Vagina (tissue), 2 donors: ENCODE results near the gene OMP. TPM values are rescaled to one million over a fixed set of nuclear protein-coding genes. Genes with fewer than 3 reads are reported as not detected.

Source experiments
- DNase-seq, 2 donors: peaks; one replicate each; pipeline ENCODE4 v3.0.0-alpha.2; 2017; ENCODE audit errors: extremely low spot score in 2 of 2
- H3K27ac ChIP-seq: fragments of 200-600 bp; sonication (generic); one replicate; pipeline ENCODE4 v1.5.1; 2019
- H3K27me3 ChIP-seq: fragments of 200-600 bp; sonication (generic); one replicate; pipeline ENCODE4 v1.5.1; 2019
- H3K36me3 ChIP-seq, 2 donors: fragments of 200-600 bp; sonication (generic); one replicate each; pipeline ENCODE4 v1.5.1; 2017 to 2019
- H3K4me1 ChIP-seq: fragments of 200-600 bp; sonication (generic); one replicate; pipeline ENCODE4 v1.5.1; 2019
- H3K4me3 ChIP-seq, 2 donors: fragments of 200-600 bp; sonication (generic); 1 replicate in 1 of 2; 2 replicates in 1 of 2; pipeline ENCODE4 v1.5.1; 2016 to 2019
- H3K9me3 ChIP-seq: fragments of 200-600 bp; sonication (generic); one replicate; pipeline ENCODE4 v1.5.1; 2019
- POLR2A ChIP-seq, 2 donors: fragments of 450-650 bp; IDR thresholded peaks; one replicate each; pipeline ENCODE4 v1.6.1; 2017; ENCODE audit warnings: antibody characterized with exemption in 2 of 2, mild to moderate bottlenecking in 2 of 2, moderate library complexity in 2 of 2
- POLR2AphosphoS5 ChIP-seq, 2 donors: sonication (generic); formaldehyde crosslinking; IDR thresholded peaks; one replicate each; pipeline ENCODE4 v1.9.0; 2017; ENCODE audit warnings: antibody characterized with exemption in 2 of 2, mild to moderate bottlenecking in 2 of 2, low read depth in 1 of 2; ENCODE audit not compliant: insufficient read depth in 1 of 2
- intact Hi-C: fragments of 100-400 bp; cut with DNase I; formaldehyde crosslinking; loops from one replicate; pipeline ENCODE4 v1.15.1; 2023
- total RNA-seq: library from RNA; depleted of rRNA; stranded (reverse); fragments of >200 nt; gene quantifications from one replicate; pipeline ENCODE4 v1.2.3, GENCODE V29; 2016
- TF ChIP-seq, protein P1 (sequence below), 3 experiments: fragments of 450-650 bp in 2 of 3; fragments of 200-600 bp in 1 of 3; sonication (generic) in 1 of 3; IDR thresholded peaks; one replicate each; pipeline ENCODE4 v1.5.1; 2017 to 2019; ENCODE audit warnings: antibody characterized with exemption in 3 of 3, mild to moderate bottlenecking in 2 of 3, moderate library complexity in 2 of 3

The OMP gene
- total RNA-seq, 1 donor from 2014 or later: not detected

- DNase-seq: no peak
- TF ChIP-seq, protein P1, sequence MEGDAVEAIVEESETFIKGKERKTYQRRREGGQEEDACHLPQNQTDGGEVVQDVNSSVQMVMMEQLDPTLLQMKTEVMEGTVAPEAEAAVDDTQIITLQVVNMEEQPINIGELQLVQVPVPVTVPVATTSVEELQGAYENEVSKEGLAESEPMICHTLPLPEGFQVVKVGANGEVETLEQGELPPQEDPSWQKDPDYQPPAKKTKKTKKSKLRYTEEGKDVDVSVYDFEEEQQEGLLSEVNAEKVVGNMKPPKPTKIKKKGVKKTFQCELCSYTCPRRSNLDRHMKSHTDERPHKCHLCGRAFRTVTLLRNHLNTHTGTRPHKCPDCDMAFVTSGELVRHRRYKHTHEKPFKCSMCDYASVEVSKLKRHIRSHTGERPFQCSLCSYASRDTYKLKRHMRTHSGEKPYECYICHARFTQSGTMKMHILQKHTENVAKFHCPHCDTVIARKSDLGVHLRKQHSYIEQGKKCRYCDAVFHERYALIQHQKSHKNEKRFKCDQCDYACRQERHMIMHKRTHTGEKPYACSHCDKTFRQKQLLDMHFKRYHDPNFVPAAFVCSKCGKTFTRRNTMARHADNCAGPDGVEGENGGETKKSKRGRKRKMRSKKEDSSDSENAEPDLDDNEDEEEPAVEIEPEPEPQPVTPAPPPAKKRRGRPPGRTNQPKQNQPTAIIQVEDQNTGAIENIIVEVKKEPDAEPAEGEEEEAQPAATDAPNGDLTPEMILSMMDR (IDR thresholded peaks at IDR 0.05): no peak
- TF ChIP-seq POLR2A (IDR thresholded peaks at IDR 0.05) (no peak), POLR2AphosphoS5 (IDR thresholded peaks at IDR 0.05; ENCODE audit: insufficient read depth in 1 of 2, low read depth in 1 of 2) (no peak)
- Histone ChIP-seq H3K4me3 (no peak overlapping the region), H3K36me3 (no peaks in the 10 kb centered on the region), H3K27ac (no peak overlapping the region), H3K4me1 (peaks cover 24% of the 10 kb centered on the region), H3K9me3 (no peaks in the 10 kb centered on the region), H3K27me3 (no peaks in the 10 kb centered on the region)
- intact Hi-C loops: loop anchor here (5.0 kb wide), 1 partner anchor 1381 kb away; no protein-coding TSS in a partner anchor
These were observed 18.9 kb upstream of the OMP start for GRCh38 chr11:77083566-77084245.

- no peaks in the 10 kb centered on the region for H3K36me3 ChIP-seq
- no peak overlapping the region for H3K27ac ChIP-seq
- DNase-seq: no peak
- no peaks in the 10 kb centered on the region for H3K27me3 ChIP-seq
- no peak overlapping the region for H3K4me3 ChIP-seq
- TF ChIP-seq, protein P1 (IDR thresholded peaks at IDR 0.05): no peak
- TF ChIP-seq POLR2AphosphoS5 (IDR thresholded peaks at IDR 0.05; ENCODE audit: insufficient read depth in 1 of 2, low read depth in 1 of 2) (no peak), POLR2A (IDR thresholded peaks at IDR 0.05) (no peak)
- no peaks in the 10 kb centered on the region for H3K9me3 ChIP-seq
- H3K4me1 ChIP-seq: peaks cover 24% of the 10 kb centered on the region
- intact Hi-C loops: loop anchor here (5.0 kb wide), 1 partner anchor 1382 kb away; no protein-coding TSS in a partner anchor
These were observed 18.0 kb upstream of the OMP start for GRCh38 chr11:77084581-77085191.

DNA sequence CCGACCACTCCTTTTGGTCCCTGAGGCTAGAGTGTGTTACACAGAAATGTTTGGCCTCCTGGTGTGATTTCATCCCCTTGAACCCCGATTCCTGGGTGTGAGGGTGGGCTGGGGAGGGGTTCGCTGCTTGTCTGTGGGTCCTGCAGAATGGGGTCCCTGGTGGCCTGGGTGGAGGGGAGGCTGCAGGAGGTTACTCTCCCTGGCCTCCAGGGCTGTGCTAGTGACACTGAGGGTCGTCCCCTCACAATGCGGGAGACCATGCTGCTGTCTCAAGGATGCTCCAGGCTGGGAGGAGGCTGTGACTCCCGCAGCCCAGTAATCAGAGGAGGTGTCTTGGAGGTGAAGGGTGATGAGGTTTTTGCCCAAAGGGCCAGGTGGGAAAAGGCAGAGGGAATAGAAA is 17.0 kb upstream of the OMP start:
- peaks cover 24% of the 10 kb centered on the region for H3K4me1 ChIP-seq
- no peak for TF ChIP-seq POLR2A (IDR thresholded peaks at IDR 0.05)
- no peak for TF ChIP-seq POLR2AphosphoS5 (IDR thresholded peaks at IDR 0.05; ENCODE audit: insufficient read depth in 1 of 2, low read depth in 1 of 2)
- TF ChIP-seq, protein P1 (IDR thresholded peaks at IDR 0.05): no peak
- no peak overlapping the region for H3K27ac ChIP-seq
- H3K9me3 ChIP-seq: no peaks in the 10 kb centered on the region
- H3K27me3 ChIP-seq: no peaks in the 10 kb centered on the region
- intact Hi-C loops: no loop called here
- no peak overlapping the region for H3K4me3 ChIP-seq
- no peaks in the 10 kb centered on the region for H3K36me3 ChIP-seq
- DNase-seq: no peak

DNA sequence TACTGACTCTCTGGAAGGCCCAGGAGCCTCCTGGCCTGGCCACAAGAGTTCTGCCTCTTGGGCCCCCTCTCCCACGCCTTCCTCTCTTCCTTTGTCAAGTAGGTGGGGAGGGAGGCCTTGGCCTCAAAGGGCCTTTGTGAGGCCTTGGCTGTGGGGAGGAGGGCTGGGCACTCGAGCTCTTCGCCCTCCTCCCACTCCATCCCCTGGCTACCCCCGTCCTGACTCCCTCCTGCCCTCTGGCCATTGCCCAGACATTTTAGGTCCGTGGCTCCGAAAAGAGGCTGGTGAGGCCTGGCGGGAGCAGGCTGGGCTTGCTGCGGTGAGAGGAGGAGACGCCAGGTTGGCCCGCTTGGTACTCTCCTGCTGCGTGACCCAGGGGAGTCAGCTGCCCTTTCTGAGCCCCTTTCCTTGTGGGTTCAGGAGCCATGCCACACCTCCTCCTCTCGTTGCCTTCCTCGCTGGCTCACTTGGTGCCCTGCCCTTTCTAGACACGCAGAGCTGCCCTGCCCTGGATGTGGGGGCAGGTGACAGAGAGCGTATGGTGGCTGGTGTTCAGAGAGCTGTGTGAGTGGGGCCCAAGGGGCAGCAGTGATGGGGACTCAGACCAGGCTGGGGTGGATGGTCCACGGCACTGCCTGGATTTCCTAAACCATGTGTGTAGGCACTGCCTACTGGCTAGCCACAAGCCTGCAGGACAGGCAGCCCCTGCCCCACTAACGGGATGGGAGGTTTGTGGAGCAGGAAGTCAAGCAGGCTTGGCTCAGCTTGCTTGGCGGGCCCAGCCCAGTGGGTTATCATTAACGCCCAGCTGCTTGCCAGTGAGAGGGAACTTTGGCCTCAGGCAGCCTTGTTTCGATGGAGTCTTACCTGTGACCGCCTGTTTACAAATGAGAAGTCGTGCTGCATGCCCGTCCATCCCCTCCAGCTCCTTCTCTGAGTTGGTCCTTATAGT is 15.8 kb upstream of the OMP start:
- H3K36me3 ChIP-seq: no peaks in the 10 kb centered on the region
- intact Hi-C loops: no loop called here

More for the DNA sequence above, 15.8 kb upstream of the OMP start:
- H3K4me3 ChIP-seq: no peak overlapping the region
- H3K27ac ChIP-seq: no peak overlapping the region
- no peak for DNase-seq
- H3K4me1 ChIP-seq: peaks cover 24% of the 10 kb centered on the region
- no peaks in the 10 kb centered on the region for H3K27me3 ChIP-seq
- no peaks in the 10 kb centered on the region for H3K9me3 ChIP-seq
- TF ChIP-seq POLR2A (IDR thresholded peaks at IDR 0.05) (no peak), POLR2AphosphoS5 (IDR thresholded peaks at IDR 0.05; ENCODE audit: insufficient read depth in 1 of 2, low read depth in 1 of 2) (no peak)
- TF ChIP-seq, protein P1 (IDR thresholded peaks at IDR 0.05): no peak
